ENCODE measurements around the gene MORN4.

MORN4 gene

GRCh38 chr10:97608991-97609561 is 24.2 kb downstream of the MORN4 start:
- no peak for DNase-seq (ENCODE audit: low read depth)
- no peak overlapping the region for H3K4me3 ChIP-seq (replicated peaks; ENCODE audit: low read depth, low read length)
- TF ChIP-seq, protein P1, sequence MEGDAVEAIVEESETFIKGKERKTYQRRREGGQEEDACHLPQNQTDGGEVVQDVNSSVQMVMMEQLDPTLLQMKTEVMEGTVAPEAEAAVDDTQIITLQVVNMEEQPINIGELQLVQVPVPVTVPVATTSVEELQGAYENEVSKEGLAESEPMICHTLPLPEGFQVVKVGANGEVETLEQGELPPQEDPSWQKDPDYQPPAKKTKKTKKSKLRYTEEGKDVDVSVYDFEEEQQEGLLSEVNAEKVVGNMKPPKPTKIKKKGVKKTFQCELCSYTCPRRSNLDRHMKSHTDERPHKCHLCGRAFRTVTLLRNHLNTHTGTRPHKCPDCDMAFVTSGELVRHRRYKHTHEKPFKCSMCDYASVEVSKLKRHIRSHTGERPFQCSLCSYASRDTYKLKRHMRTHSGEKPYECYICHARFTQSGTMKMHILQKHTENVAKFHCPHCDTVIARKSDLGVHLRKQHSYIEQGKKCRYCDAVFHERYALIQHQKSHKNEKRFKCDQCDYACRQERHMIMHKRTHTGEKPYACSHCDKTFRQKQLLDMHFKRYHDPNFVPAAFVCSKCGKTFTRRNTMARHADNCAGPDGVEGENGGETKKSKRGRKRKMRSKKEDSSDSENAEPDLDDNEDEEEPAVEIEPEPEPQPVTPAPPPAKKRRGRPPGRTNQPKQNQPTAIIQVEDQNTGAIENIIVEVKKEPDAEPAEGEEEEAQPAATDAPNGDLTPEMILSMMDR (IDR thresholded peaks at IDR 0.05; ENCODE audit: low read length, missing control alignments) = no peak

GRCh38 chr10:97607095-97607636 is 26.1 kb downstream of the MORN4 start:
- no peak for DNase-seq (ENCODE audit: low read depth)
- no peak overlapping the region for H3K4me3 ChIP-seq (replicated peaks; ENCODE audit: low read depth, low read length)
- TF ChIP-seq, protein P1 (IDR thresholded peaks at IDR 0.05; ENCODE audit: low read length, missing control alignments) = no peak

GRCh38 chr10:97601268-97602215 is 31.8 kb downstream of the MORN4 start:
- TF ChIP-seq, protein P1 (IDR thresholded peaks at IDR 0.05; ENCODE audit: low read length, missing control alignments) = no peak
- no peak overlapping the region for H3K4me3 ChIP-seq (replicated peaks; ENCODE audit: low read depth, low read length)
- DNase-seq (ENCODE audit: low read depth) = no peak

DNA sequence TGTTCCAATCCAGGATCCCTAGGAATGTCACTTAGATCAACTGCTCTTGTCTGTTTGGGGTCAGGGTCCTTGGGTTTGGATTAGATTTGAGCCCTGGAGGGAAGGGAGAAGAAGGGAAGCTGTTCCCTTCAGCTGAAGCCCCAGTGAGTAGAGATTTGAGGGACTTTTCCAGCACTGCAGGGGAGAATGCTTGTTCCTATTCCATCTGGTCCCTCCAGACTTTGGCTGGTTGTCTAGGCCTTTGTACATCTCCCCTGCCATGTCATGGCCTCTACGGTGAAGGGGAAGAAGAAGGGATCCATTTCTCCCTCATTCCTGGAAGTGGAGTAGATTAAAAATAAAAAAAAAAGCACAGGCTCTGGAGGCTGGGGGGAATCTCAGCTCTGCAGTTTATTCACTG is 32.7 kb downstream of the MORN4 start:
- DNase-seq (ENCODE audit: low read depth) = no peak
- TF ChIP-seq, protein P1 (IDR thresholded peaks at IDR 0.05; ENCODE audit: low read length, missing control alignments) = no peak
- no peak overlapping the region for H3K4me3 ChIP-seq (replicated peaks; ENCODE audit: low read depth, low read length)

DNA sequence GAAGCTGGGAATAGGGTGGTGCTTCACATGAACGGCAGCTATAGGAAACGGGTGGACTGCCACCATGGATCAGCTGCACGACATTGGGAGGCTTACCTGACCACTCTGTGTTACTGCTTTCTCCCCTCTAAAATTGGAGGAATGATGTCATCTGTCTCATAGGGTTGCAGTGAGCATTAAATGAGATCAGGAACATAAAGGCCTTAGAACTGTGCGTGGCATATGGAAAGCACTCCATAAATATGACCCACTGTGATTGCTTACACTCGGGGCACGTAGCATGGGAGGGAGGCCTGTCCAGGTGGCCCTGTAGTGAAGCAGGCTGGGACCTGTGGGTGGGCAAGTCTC is 34.1 kb downstream of the MORN4 start:
- TF ChIP-seq, protein P1 (IDR thresholded peaks at IDR 0.05; ENCODE audit: low read length, missing control alignments) = no peak
- no peak overlapping the region for H3K4me3 ChIP-seq (replicated peaks; ENCODE audit: low read depth, low read length)
- no peak for DNase-seq (ENCODE audit: low read depth)

GRCh38 chr10:97598407-97599271 is 34.7 kb downstream of the MORN4 start:
- TF ChIP-seq, protein P1 (IDR thresholded peaks at IDR 0.05; ENCODE audit: low read length, missing control alignments) = no peak
- DNase-seq (ENCODE audit: low read depth) = no peak
- H3K4me3 ChIP-seq (replicated peaks; ENCODE audit: low read depth, low read length) = no peak overlapping the region

Measured in fibroblast of pulmonary artery (primary cell).